Limb (tissue), 2 donors: ENCODE data around the gene DGKG.

Source experiments
- DNase-seq, 2 donors: peaks; one replicate each; pipeline ENCODE4 v3.0.0-alpha.2; 2016; ENCODE audit errors: extremely low spot score in 2 of 2

The DGKG gene

DNA sequence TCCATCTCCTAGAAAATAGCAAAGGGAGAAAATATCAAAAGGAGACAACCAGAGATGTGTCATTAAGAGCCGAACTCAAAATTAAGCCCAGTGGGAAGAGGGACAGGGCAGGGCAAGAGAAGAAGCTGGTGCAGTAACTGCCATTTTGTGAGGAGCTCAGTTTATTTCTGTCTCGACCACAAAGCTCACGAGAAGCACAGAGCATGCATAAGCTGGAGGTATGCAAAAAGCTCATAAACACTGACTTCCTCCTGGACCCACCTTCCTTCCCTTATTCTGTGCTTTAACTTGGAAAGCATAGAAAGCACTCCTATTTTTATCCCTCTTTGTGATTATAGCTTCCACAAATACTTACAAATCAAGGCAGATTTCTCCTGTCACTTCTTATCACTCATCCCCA lies 81.3 kb downstream of the DGKG start:
- DNase-seq: no peak

DNA sequence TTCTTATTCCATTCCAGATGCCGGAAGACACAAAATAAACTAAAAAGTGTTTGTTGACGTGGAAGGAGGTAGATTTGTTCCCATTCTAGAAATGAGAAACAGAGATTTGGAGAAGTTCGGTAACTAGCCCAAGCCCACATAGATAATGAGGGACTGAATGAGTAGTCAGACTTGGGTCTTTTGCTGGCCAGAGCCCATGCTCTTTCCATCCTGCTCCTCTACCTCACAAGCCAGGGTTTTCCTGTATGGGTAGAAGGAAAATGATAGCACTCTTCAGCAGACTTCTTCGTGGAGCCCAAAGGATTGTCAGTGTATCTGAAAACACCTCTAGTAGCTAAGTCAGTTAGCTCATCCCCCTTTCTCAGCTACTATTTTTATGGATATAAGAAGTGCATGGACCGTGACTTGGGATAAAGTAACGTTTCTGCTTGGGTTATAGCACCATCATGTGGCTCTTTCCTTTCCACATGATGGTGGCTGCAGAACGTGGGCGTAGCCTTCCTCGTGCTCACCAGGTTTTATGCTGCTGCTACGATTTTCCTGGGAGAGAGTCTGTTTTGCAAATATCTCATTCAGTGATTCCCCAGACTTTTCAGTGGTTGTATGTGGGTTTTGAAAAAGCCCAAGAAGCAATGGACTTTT lies 84.6 kb downstream of the DGKG start:
- DNase-seq: peak; percentile 58 to 70

DNA sequence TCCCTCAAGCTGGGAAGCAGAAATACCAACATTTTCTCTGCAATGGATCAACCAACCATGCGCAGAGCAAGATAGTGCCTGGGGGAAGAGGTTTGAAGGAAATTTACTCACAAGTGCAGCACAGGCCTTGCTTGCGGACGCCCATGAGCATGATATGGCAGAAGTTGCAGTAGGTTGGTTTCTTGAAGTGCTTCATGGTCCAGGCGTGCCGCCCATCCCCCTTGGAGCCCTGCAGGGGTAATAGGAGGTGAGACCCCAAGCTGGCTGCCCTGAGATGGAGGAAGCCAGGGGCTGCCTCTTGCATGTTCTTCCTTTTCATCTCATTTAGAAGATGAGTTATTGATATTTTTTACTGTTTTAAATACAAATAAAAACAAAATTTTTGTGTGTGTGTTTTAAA lies 86.6 kb downstream of the DGKG start:
- DNase-seq: no peak

DNA sequence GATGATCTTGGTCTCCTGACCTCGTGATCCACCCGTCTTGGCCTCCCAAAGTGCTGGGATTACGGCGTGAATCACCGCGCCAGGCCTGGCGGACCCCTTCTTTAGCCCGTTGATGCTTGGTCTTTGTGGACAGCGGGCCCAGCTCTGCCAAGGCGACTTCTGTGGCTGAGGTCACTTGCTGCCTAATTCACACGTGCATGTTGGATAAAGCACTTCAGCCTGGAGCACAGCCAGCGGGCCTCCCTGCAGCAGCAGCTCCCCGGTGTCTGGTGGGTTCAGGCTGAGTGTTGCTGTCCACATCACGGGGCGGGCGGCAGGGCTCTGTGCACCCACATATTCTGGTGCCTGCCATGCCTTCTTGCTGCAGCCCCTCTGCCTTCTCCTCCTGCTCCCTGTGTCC lies 88.4 kb downstream of the DGKG start:
- DNase-seq: no peak

DNA sequence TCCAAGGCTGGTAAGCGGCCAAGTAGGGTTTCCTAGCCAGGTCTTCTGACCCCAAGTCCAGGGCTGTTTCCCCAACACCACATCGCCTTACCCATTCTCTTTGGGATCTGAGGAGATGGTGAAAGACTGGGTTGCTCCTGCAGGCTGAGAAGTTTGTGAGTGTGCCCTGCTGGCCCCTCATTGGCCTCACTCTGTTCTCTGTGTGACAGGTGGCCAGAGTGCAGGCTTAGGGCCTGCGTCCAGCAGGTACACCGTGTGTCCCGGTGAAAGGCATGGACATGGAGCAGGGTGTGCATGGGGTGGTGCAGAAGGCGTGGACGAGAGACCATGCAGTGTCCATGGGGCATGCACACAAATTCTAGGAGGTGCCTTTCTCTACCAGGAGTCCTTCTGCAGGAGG lies 91.3 kb downstream of the DGKG start:
- DNase-seq: no peak

DNA sequence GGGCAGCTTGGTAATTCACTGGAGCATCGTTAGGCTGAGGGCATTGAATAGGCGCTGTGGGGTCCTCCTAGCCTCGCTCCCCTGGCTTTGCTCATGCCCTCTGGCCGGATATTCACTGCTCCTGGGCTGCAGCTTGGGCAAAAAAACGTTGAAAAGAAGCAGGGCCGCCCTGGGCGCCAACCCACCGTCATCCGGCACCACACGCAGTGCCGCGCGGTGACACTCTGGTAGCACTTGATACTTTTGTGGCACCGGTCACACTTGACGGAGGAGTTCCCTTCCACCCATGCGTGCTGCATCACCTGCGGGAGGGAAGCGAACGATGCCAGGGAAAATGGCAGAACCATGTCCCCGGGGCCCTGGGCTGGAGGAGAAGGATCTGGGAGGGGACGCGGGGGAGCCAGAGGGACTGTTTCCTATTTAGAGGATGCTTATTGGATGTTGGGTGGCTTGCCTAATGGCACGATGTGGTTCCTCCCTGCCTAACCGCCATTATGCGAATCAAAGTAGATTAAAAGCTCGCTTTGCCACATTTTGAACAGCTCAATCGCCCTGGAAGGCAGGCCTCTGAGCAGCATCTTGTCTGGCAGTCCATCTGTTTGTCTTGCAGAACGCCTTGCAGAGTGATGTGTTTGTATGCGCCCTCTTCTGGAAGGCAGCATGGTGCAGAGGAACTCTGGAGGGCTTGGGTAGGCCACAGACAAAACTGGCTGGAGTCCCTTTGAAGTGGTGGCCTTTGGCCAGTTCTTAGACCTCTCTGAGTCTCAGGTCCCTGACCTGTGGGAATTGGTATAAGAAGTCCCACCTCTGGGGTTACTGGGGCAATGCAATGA lies 93.2 kb downstream of the DGKG start:
- no peak for DNase-seq

DNA sequence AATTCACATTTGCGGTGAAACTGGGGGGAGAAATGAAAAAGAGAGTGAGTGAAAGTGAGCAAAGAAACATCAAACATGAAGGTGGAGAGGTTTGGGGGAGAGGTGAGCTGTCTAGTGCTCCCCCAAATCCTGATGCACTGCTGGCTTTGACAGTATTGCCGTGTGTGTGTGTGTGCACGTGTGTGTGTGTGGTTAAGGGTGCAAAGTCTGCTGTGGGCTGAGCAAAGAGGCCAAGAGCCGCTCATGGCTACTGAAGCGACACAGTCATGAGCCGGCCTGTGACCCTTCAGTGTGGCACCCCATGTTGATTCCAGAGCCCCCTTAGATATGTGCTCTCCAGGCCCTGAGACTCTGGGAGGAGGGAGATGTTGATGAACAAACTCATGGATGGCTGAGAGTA lies 94.3 kb downstream of the DGKG start:
- DNase-seq: no peak

DNA sequence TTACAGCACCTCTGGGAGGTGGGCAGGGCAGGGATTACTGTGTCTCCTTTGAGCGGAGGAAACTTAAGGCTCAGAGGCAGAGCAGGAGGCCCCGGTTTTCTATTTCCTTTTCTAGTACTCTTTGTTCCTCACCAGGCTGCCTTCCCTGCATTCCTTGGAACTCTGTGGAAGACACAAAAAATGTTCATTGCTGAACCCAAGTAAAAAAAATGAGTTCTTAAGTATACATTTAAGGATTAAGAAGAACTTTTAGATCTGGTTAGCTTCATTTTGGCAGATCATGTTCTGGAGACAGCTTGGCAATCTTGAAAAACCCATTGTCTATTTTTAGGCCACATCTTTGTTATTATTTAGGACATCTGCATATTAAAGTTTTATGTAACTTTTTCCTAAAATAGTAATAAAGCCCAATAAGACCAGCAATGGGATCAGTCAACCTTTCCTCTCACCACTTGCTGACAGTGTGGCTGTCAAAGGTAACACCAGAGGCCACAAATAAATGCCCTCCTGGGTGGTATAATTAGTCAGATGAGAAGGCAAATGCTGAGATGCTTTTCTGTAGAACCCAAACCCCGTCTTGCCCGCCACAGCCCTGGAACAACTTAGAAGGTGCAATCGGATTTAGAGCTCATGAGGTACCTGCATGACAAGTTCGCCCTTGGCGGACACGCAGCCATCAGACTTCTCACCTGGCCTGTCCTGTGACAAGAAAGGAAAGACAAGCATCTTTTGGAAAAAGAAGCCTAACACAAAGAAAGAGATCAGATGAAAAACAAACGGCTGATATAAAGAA lies 97.2 kb downstream of the DGKG start:
- DNase-seq: no peak

DNA sequence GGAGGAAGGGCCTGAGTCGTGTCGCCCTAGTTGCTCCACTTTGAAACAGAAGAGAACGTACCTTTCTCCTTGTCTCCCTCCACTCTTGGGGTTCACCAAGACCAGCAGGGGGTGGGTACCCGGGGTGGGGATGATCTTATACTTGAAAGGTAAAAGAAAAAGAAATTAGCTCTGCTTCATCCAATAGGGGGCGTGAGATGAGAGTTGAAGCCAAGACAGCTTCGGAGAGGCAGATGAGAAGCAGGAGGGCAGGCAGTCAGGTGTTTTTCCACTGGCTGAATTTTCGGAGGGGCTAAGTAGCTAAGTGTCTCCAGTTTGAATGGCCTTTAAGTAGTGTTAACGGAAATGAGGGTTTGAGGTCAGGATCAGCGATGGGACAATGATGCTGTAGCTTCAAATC lies 100.4 kb downstream of the DGKG start:
- DNase-seq: no peak

DNA sequence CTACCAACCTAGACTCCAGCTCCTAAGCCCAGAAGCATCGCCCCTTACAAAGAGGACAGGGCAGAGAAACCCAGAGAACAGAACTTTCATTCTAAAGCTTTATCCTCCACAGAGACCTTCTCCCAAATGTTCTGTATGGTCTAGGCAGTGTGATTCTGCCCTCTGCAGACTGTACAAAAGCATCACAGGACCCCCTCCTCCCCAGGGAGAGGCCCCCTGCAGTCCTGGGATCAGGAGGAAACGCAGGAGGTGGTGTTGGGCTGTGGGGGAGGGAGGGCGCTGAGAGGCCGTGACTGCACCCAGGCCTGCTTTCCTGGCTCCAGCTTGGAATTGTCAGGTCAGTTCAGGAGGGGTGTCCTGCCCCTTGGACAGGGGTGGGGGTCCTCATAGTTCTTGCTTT lies 101.3 kb downstream of the DGKG start:
- DNase-seq: no peak

DNA sequence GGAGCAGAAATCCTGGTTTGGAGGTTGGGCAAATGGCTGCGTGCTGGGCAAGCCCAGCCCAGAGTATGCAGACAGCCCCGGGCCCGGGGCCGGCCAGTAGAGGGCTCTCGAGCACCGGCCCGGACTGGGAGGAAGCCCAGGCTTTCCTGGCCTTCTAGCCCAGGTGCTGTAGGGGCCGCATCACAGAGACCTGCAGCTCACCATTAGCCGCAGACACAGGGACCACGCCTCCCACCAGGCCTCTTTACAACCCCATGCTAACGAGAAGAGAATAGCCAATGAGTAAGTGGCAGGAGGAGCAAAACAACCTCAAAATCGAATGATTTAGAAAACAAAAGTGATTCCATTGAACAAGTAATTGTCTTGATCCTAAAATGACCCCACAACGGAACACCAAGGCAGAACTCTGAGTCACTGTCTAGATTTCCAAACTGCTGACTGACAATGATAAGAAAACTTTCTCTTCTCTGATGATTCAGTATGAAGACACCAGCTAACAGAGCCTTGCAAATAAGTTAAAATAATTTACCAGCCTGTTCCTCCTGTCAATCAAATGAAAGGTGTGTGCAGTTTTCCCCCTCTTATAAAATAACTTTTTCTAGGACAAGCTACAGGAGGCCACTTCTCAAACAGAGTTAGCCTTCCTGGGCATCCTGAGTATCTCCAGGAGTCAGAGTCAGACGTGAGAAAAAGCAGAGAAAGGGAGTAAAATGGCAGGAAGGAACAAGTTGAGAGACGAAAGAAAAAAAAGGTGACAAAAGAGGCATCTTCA lies 102.2 kb downstream of the DGKG start:
- peak in 1 of 2 donors; percentile 76 for DNase-seq

DNA sequence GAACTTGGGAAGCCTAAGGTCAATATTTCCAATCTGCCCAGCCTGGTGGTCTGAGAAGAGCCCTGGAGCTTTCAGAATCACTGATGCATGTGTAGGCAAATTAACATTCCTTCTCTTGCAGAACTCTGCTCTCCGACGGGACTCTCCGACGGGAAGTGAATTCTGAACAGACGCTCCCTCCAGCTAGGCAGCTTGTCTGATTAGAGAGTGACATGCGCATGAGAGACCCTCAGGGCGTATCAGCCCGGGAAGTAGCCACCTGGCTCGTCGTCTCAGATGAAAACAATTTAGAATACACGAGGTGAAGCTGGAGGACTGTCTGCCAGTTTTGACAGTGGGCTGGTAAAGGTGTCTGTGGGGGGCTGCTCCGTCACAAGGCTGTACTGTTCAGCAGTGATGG lies 103.1 kb downstream of the DGKG start:
- no peak for DNase-seq

DNA sequence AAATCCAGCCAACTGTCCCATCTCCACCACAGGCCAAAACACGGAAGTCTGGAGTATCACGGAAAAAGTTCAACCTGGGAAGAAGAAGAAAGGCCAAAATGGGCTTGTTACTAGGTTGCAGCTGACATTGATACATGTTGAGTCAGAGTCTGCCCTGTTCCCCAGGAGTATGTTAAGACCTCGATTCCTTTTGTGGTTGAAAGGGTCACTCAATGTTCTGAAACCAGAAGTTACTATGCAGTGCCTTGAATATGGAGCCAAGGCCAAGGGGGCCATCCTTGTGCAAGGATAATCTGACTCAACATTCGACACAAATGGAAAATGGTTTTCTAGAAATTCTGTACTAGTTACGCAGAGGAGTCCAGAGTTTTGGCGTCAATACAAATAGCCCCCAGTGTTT lies 104.2 kb downstream of the DGKG start:
- DNase-seq: no peak

DNA sequence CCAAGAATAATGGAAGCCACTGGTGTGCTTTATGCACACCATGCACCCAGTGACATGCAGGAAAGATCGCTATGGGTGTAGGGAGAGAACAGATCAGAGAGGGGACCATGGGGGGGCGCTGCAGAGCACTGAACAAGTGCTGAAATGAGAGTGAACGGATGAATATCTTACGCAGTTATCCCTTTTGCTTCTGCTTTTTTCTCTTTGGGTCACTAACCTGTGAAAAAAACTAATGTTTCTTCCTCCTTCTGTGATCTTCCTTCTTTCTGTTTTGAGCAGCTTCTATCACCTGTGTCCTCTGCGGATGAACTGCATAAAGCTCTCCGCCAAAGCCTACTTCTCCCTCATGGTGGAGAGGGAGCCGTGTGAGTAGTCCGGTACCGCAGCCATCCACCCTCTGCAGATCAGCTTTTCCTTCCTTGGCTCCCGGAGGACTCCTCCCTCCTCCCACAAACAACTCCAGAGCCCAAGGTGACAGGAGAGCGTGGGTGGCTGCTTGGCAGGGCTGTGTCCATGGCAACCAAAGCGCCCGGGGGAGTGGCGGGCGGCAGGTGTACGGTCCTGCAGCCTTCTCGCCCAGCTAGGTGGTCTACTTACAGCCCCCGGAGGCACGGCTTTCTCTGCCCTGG lies 106.2 kb downstream of the DGKG start:
- DNase-seq: no peak

DNA sequence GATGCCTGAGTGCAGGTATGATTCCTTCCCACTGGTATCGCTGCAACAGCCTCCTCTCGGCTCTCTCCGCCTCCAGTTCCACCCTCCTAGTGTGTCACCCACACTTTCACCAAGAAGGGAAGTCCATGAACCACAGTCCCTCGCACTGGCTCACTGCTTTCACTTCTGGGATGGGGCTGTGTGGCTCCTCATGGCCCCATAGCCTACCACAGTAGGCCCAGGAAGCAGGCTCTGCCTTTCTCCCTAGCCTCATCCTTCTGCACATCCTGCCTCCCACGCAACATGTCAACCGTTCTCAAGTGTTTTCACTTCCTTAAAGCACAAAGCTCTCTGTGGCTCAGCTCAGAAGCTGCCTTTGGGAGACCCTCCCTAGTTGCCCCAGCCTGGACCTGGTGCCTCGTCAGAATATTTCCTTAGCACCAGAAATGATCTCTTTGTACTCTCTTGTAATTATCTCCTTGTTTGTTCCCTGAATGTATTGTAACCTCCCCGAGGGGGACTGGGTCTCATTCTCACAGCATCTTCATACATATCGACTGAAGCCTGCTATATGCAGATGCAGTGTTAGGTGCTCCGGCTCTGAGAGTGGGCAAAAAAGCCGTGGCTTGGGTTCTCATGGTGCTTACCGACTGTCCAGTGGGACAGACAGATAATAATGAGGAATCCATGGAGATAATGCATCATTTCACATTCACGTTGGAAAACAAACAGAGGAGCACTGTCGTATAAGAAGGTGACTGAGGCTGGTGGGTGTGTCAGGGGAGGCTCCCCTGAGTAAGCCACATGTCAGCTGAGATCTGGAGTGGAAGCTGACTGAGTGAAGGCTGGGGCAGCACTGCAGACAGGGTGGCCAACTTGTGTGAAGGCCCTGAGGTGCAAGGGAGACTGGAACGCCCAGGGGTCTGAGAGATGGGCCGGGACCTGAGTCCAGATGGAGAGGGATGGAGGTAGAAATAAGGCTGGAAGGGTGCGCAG lies 107.1 kb downstream of the DGKG start:
- DNase-seq: no peak

DNA sequence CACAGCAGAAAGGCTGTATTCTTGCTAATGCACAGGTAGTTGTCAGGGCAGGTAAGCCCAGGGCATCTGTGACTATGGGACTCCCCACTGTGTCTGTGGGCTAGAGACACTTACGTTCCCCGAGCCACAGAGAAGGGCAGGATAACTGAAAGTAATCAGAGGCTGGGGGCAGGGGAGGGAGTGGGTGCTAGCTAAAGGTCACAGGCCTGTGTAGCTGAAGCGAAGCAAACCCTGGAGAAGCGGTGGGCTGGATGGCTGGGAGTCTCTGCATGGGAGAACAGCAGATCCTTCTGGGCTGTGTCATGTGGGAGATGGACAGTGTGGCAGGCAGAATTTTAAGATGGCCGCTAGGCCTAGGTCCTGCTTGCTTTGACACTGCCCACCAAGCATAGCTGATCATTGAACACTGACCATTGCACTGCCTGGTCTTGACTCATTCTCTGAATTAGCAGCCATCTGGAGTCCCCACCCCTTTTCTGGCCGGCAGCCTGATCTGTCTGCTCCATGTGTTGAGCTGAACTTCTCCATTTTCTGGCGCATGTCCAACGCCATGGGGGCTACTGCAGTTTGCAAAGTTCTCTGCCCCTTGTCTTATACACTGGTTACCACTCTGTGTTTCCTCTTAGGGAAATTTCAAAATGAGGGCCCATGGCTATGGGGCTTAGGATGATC lies 110.0 kb downstream of the DGKG start:
- no peak for DNase-seq

DNA sequence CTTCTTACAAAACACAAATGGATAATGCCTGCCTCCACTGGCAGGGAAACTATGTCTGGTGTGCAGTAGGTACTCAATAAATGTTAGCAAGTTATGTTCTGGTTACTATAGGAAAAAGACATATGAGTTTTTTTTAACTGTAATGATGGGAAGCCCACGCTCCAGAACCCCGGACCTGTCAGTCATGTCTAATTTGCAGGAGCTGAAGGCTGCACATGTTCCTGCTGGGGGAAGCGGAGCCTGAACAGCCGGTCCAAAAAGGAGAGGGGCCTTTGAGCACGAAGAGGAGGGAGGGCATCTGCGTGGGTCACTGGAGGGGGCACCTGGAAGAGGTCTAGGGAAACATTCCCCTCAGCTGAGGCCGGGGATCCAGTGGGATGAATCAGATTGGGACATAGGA lies 113.2 kb downstream of the DGKG start:
- no peak for DNase-seq

DNA sequence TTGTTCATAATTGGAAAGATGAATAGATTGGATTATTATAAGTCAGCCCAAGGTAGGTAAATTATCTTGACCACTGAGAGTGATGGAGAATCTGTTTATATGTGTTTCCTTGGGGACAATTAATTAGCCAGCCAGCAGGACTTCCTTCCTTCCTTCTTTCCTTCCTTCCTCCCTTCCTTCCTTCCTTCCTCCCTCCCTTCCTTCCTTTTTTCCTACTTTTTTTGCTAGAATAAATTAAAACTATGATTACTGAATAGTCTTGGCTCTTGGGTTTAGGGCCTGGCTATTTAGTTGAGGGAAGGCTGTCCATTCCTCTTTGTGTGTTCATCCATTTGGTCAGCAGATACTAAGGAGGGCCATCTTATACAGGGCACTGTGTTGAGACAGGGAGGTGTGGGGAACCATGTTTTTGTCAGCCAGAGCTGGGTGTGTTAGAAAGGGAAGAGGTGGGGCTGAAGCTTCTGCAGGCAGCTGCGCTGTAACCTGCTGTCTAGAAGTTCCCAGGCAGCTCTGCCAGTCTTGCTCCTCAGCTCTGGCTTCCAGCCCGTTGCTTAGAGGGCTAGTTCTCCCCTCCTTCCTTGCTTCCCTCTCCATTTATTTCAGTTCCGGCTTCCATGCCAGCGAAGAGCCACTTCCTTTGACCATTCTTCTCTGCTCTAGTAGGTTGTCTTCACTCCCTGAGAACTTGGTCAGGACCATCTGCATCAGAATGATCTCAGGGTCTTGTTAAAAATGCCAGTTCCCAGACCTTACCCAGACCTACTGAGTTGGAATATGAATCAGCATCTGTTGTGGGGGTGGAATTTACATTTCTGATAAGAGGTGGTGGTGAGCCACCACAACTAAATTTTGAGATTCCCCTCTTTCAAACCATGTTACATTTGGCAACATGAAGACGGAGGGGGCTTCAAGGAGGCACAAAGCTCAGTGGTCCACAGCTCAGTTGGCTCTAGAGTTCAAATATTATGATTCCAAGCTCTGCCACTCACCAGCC lies 113.9 kb downstream of the DGKG start:
- DNase-seq: no peak
